MG63 (cell line): ENCODE results near the gene ETF1. TPM values are rescaled to one million over a fixed set of nuclear protein-coding genes. Genes with fewer than 3 reads are reported as not detected.

Experiments
- DNase-seq: peaks from one replicate; pipeline ENCODE4 v3.0.0-alpha.2; 2020
- H3K27me3 ChIP-seq: fragments of 250-450 bp; sonication (Bioruptor Pico); 2 replicates; pipeline ENCODE4 v1.5.1; 2020; ENCODE audit warnings: mild to moderate bottlenecking, moderate library complexity
- H3K36me3 ChIP-seq: fragments of 250-450 bp; sonication (Bioruptor Pico); 2 replicates; pipeline ENCODE4 v1.5.1; 2020; ENCODE audit warnings: mild to moderate bottlenecking, moderate library complexity
- H3K4me3 ChIP-seq: fragments of 250-450 bp; sonication (Bioruptor Pico); 2 replicates; pipeline ENCODE4 v1.5.1; 2020; ENCODE audit warnings: mild to moderate bottlenecking, moderate library complexity
- H3K9me3 ChIP-seq: fragments of 250-450 bp; sonication (Bioruptor Pico); 2 replicates; pipeline ENCODE4 v1.5.1; 2020; ENCODE audit warnings: mild to moderate bottlenecking, moderate library complexity
- total RNA-seq: library from RNA; depleted of rRNA; stranded (reverse); fragments of >200 nt; shearing (Covaris generic); gene quantifications from 2 replicates; pipeline ENCODE4 v1.2.3, GENCODE V29; 2014; ENCODE audit warnings: low replicate concordance; rRNA removed

The ETF1 gene
- total RNA-seq, 1 experiment from 2014 or later = 222 TPM

GRCh38 chr5:138464388-138465260 is 78.4 kb downstream of the ETF1 start:
- H3K27me3 ChIP-seq = no peaks in the 10 kb centered on the region
- peaks cover 26% of the 10 kb centered on the region for H3K36me3 ChIP-seq
- DNase-seq = peak; percentile 99
- no peaks in the 10 kb centered on the region for H3K9me3 ChIP-seq
- H3K4me3 ChIP-seq = peak overlapping the region; percentile 95

GRCh38 chr5:138464008-138464387 is 79.0 kb downstream of the ETF1 start:
- H3K9me3 ChIP-seq = no peaks in the 10 kb centered on the region
- peaks cover 26% of the 10 kb centered on the region for H3K36me3 ChIP-seq
- no peaks in the 10 kb centered on the region for H3K27me3 ChIP-seq
- H3K4me3 ChIP-seq = peak overlapping the region; percentile 95
- peak; percentile 98 for DNase-seq

- no peaks in the 10 kb centered on the region for H3K9me3 ChIP-seq
- H3K36me3 ChIP-seq = peaks cover 26% of the 10 kb centered on the region
- no peaks in the 10 kb centered on the region for H3K27me3 ChIP-seq
- no peak for DNase-seq
- peak overlapping the region; percentile 95 for H3K4me3 ChIP-seq
Measured at GRCh38 chr5:138463419-138464007, 79.5 kb downstream of the ETF1 start.

GRCh38 chr5:138461343-138462125 is 81.5 kb downstream of the ETF1 start:
- H3K9me3 ChIP-seq = no peaks in the 10 kb centered on the region
- H3K4me3 ChIP-seq = no peak overlapping the region
- H3K36me3 ChIP-seq = peaks cover 8% of the 10 kb centered on the region
- DNase-seq = peak; percentile 77
- no peaks in the 10 kb centered on the region for H3K27me3 ChIP-seq

- no peaks in the 10 kb centered on the region for H3K36me3 ChIP-seq
- DNase-seq = no peak
- no peaks in the 10 kb centered on the region for H3K27me3 ChIP-seq
- no peak overlapping the region for H3K4me3 ChIP-seq
- no peaks in the 10 kb centered on the region for H3K9me3 ChIP-seq
Measured at GRCh38 chr5:138460032-138460693, 82.9 kb downstream of the ETF1 start.

- H3K36me3 ChIP-seq = no peaks in the 10 kb centered on the region
- DNase-seq = no peak
- no peak overlapping the region for H3K4me3 ChIP-seq
- H3K27me3 ChIP-seq = no peaks in the 10 kb centered on the region
- no peaks in the 10 kb centered on the region for H3K9me3 ChIP-seq
Measured at GRCh38 chr5:138459311-138459933, 83.6 kb downstream of the ETF1 start.

- no peaks in the 10 kb centered on the region for H3K9me3 ChIP-seq
- no peaks in the 10 kb centered on the region for H3K27me3 ChIP-seq
- no peak for DNase-seq
- H3K36me3 ChIP-seq = no peaks in the 10 kb centered on the region
- no peak overlapping the region for H3K4me3 ChIP-seq
Measured at GRCh38 chr5:138458856-138459255, 84.2 kb downstream of the ETF1 start.

GRCh38 chr5:138458384-138458783 is 84.7 kb downstream of the ETF1 start:
- H3K9me3 ChIP-seq = no peaks in the 10 kb centered on the region
- no peaks in the 10 kb centered on the region for H3K36me3 ChIP-seq
- no peaks in the 10 kb centered on the region for H3K27me3 ChIP-seq
- H3K4me3 ChIP-seq = no peak overlapping the region
- DNase-seq = no peak

- Histone ChIP-seq H3K4me3 (no peak overlapping the region), H3K9me3 (no peaks in the 10 kb centered on the region), H3K36me3 (no peaks in the 10 kb centered on the region), H3K27me3 (no peaks in the 10 kb centered on the region)
- DNase-seq = no peak
Measured at GRCh38 chr5:138457531-138458275, 85.3 kb downstream of the ETF1 start.

Other genes with a start within 250 kb of the ETF1 start
- 20.2 and 23.9 TPM in 2 replicates for gene CDC25C, start 211.4 kb downstream of the ETF1 start, total RNA-seq
- gene FAM53C, start 205.0 kb downstream of the ETF1 start, total RNA-seq = 34.5 and 76.2 TPM in 2 replicates
- 41.6 and 42.9 TPM in 2 replicates for gene KDM3B, start 190.6 kb downstream of the ETF1 start, total RNA-seq
- gene REEP2, start 104.2 kb downstream of the ETF1 start, total RNA-seq = 1.4 and 1.8 TPM in 2 replicates
- 1.2 TPM in 1 of 2 replicates, not detected in the other for gene EGR1, start 77.8 kb downstream of the ETF1 start, total RNA-seq
- gene HSPA9, start 32.2 kb upstream of the ETF1 start, total RNA-seq = 610 and 1,111 TPM in 2 replicates
- gene CTNNA1, start 210.2 kb upstream of the ETF1 start, total RNA-seq = 394 TPM in 2 replicates